CD4-positive, alpha-beta T cell treated with Interleukin-6 at 100 ng/mL for 8 hours (primary cell): ENCODE data around the gene RAD23B.

ENCODE experiments used
- DNase-seq: peaks from one replicate; pipeline ENCODE4 v3.0.0-alpha.2; 2020; ENCODE audit warnings: mixed read lengths, low spot score

The RAD23B gene

DNA sequence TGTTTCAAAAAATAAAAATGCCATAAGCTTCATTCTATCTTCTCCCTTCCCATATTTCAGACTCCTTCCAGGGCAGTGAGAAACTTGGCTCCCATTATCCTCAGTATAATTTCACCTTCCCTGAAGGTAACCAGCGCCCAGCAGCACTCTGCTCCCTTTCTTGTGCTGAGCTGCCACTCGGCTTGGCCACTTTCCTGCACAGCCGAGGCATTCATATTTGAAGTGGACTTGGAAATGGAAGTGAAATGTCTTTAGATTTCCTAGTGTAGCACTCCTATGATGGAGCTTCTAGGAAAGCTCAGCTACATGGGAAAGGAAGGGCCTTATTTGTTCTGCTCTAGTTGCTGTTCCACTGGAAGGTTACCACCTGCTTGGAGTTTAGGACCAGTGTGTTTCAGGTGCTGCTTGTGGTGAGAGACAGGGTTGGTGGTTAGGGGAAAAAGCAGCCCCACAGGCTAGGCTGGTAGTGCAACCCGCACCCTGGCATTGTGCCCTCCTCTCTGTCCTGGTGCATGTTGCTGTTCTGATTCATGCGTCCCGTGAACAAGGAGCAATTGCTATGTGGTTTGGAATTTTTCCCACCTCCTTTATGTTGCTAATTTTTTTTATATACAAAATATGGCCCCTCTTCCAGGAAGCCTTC, 53.8 kb downstream of the RAD23B start:
- no peak for DNase-seq

GRCh38 chr9:107337676-107338590, 54.9 kb downstream of the RAD23B start:
- DNase-seq = no peak

DNA sequence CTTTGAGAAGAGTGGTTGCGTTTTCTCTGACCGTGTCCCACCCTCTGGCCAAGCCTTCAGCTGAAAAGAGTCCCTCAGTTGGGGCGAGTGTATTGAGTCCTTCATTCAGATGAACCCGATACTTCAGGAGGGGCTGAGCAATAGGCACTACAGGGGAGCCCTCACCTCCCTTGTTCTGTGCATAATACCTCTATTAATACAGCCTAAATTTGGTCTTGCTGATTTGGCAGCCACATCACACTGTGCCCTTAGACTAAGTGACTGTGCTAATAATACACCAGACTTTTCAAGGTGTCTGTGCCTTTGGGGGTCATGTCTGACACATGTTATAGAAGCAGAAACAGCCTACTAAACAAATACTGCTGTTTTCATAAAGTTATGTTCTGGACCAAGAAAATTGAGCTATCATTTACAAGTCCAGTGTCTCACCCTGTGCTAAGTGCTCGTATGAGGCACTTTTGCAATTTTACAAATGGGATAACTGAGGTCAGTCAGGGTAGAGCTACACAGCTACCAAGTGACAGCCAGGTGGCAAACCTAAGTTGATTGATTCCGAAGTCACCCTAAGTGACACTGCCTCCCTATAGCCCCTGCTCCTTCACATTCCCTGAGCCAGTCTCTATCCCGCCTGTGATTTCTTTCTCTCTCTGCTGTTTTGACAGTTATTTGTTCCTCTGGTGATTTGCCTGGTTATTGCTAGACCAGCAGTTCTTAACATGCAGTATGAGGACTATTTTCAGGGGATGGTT, 56.0 kb downstream of the RAD23B start:
- no peak for DNase-seq

GRCh38 chr9:107340920-107341632, 58.0 kb downstream of the RAD23B start:
- DNase-seq = peak; percentile 75

GRCh38 chr9:107342476-107343161, 59.5 kb downstream of the RAD23B start:
- no peak for DNase-seq

DNA sequence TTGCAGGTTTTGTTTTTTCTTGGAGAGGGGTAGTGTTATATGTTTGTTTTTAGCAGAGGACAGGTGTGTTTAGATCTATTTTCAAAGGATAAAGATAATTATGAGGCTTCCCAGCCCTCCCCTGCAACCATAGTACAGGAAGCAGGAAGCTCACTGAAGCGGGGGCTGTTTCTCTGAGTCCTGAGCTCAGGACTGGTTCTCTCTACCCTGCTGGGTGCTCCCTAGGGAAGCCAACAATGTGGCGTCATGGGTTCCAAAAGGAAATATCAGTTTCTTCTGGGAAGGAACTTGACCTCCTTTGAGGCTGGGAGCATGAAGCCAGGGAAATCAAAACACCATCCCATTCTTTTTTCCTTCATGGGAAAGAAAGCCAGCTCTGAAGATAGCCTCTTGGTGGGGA, 62.2 kb downstream of the RAD23B start:
- no peak for DNase-seq

- no peak for DNase-seq
Measured at GRCh38 chr9:107348836-107349235, 65.8 kb downstream of the RAD23B start.

GRCh38 chr9:107350443-107350842, 67.4 kb downstream of the RAD23B start:
- no peak for DNase-seq

- no peak for DNase-seq
Measured at GRCh38 chr9:107351382-107352045, 68.4 kb downstream of the RAD23B start.

- no peak for DNase-seq
Measured at GRCh38 chr9:107355394-107355793, 72.3 kb downstream of the RAD23B start.

GRCh38 chr9:107358986-107359385, 75.9 kb downstream of the RAD23B start:
- no peak for DNase-seq

GRCh38 chr9:107360098-107360497, 77.0 kb downstream of the RAD23B start:
- DNase-seq = no peak

- DNase-seq = no peak
Measured at GRCh38 chr9:107361816-107362215, 78.7 kb downstream of the RAD23B start.

DNA sequence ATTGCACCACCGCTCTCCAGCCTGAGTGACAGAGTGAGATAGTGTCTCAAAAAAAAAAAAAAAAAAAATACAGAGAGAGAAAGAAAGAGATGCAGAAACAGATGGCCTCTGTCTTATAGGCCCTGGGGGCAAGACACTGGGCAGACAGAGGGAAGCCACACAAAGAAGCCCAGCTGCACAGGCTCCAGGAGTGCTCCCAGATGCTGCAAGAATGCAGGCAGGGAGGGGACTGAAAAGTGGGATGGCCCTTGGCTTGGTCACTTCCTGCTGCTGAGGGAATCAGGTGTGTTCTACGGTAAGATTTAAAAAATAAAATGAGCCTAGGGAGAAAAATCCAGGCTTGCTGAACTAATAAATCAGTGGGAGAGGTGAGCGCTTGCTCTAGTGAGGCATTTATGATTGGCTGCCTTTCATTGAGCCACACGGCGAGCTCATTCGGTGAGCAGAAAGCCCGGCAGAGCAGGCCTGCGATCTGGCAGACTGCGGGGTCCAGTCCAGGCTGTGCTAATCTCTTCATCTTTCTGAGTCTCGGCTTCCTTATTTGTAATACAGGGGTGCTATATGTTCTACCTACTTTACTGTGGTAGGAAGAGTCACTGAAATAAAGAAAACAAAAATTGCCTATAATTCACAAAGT, 80.6 kb downstream of the RAD23B start:
- DNase-seq = no peak

GRCh38 chr9:107367727-107368502, 84.8 kb downstream of the RAD23B start:
- DNase-seq = no peak

GRCh38 chr9:107368696-107369095, 85.6 kb downstream of the RAD23B start:
- DNase-seq = no peak

DNA sequence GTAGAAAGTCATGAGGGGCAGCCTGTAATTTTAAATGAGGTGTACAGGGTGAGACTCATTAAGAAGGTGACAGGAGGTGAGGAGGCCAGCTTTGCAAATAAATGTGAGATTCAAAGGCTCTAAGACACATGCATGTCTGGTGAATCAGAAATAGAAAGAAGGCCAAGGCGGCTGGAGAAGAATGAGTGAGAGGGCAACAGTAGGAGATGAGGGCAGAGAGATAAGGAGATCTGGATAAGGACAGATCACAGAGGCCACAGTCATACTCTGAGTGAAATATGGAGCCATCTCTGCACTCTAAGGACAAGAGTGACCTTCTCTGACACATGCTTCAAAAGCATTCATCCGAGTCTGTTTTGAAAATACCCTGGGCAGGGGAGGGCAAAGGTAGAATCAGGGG, 90.7 kb downstream of the RAD23B start:
- DNase-seq = no peak

DNA sequence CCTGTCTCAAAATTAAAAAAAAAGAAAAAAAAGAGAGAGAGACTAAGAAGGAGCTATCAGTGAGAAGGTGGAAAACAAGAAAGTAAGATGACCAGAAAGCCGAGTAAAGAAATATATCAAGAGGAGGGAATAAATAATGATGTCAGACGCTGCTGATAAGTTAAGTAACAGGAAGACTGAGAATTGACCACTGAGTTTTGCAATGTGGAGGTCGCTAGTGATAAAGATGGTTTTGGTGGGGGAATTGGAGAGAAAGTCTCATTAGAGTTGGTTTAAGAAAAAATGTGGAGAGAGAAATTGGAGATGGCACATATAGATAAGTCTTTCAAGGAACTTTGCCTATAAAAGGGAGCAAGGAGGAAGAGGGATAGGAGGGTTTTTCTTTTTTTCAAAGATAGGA, 91.9 kb downstream of the RAD23B start:
- DNase-seq = no peak

DNA sequence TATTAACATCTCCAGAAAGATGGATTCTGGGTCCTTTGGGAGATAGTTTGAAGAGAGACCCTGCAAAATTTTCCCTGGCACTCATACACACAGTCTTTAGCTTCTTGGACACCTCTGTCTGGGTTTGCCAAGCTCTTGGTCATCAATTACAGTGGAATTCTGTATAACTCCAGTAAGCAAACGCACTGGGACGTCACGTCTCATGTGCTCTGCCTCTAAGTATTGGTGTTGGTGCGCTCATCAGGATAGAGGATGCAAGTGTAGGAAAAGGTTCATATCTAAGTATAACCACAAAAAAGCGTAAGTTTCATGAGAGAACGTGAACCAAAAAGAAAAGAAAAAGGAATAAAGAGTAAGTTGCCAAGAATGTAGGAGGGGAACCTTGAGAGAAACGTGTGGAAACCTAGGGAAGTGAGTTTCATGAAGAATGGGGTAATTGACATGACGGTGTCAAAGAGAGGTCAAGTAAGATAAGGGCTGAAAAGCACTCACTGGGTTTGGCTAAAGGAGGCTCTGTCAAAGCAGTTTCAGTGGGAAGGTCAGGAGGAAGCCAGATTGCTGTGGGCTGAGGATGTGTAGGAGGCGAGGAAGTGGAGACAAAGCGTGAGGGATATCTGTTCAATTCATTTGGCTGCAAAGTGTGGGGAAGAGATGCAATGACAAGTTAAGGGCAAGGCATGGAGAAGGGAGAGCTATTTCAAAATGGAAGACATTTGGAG, 92.7 kb downstream of the RAD23B start:
- no peak for DNase-seq
